SJSA1 (cell line): ENCODE results near the gene KCNK2. TPM values are rescaled to one million over a fixed set of nuclear protein-coding genes. Genes with fewer than 3 reads are reported as not detected.

Experiments
- DNase-seq, 2 experiments: peaks; one replicate each; pipeline ENCODE4 v3.0.0-alpha.2; 2015 to 2020; ENCODE audit warnings: low spot score in 2 of 2, low read depth in 1 of 2
- H3K27ac ChIP-seq: fragments of 250-450 bp; sonication (Bioruptor Pico); 2 replicates; pipeline ENCODE4 v1.5.1; 2020; ENCODE audit warnings: mild to moderate bottlenecking, moderate library complexity
- H3K27me3 ChIP-seq: fragments of 250-450 bp; sonication (Bioruptor Pico); replicated peaks from 2 replicates; pipeline ENCODE4 v1.5.1; 2020; ENCODE audit warnings: mild to moderate bottlenecking, moderate library complexity
- H3K36me3 ChIP-seq: fragments of 250-450 bp; sonication (Bioruptor Pico); 2 replicates; pipeline ENCODE4 v1.5.1; 2020; ENCODE audit warnings: mild to moderate bottlenecking
- H3K4me1 ChIP-seq: fragments of 250-450 bp; sonication (Bioruptor Pico); replicated peaks from 2 replicates; pipeline ENCODE4 v1.6.1; 2021; ENCODE audit warnings: mild to moderate bottlenecking
- H3K4me3 ChIP-seq: fragments of 250-450 bp; sonication (Bioruptor Pico); 2 replicates; pipeline ENCODE4 v1.5.1; 2020; ENCODE audit warnings: mild to moderate bottlenecking
- H3K9me3 ChIP-seq: fragments of 250-450 bp; sonication (Bioruptor Pico); replicated peaks from 2 replicates; pipeline ENCODE4 v1.5.1; 2020; ENCODE audit warnings: mild to moderate bottlenecking
- total RNA-seq: library from RNA; depleted of rRNA; stranded (reverse); fragments of >200 nt; shearing (Covaris generic); gene quantifications from 2 replicates; pipeline ENCODE4 v1.2.3, GENCODE V29; 2014

The KCNK2 gene
- total RNA-seq, 1 experiment from 2014 or later = not detected

GRCh38 chr1:215071078-215071477 is 11.5 kb upstream of the KCNK2 start:
- Histone ChIP-seq H3K36me3 (no peaks in the 10 kb centered on the region), H3K27ac (no peak overlapping the region), H3K9me3 (no peaks in the 10 kb centered on the region), H3K4me3 (no peak overlapping the region), H3K27me3 (no peaks in the 10 kb centered on the region), H3K4me1 (no peaks in the 10 kb centered on the region)
- no peak for DNase-seq

DNA sequence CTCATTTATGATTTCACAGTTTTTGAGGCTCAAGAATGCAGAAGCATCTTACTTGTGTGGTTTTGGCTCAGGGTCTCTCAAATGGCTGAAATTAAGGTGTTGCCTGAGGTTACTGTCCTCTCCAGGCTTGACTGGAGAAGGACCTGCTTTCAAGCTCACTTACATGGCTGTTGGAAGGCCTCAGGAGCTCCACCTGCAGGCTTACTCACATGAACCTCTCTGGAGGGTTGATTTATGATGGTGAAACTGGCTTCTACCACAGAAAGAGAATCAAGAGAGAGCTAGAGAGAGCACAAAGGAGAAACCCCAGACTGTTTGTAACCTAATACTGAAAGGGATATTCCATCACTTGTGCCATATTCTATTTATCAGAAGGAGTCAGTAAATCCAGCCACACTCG is 6.2 kb upstream of the KCNK2 start:
- peaks cover 17% of the 10 kb centered on the region for H3K27me3 ChIP-seq
- no peaks in the 10 kb centered on the region for H3K9me3 ChIP-seq
- no peaks in the 10 kb centered on the region for H3K36me3 ChIP-seq
- H3K4me3 ChIP-seq = no peak overlapping the region
- H3K4me1 ChIP-seq = no peaks in the 10 kb centered on the region
- H3K27ac ChIP-seq = no peak overlapping the region
- DNase-seq = no peak

GRCh38 chr1:215079456-215079855 is 3.1 kb upstream of the KCNK2 start:
- no peak overlapping the region for H3K27ac ChIP-seq
- DNase-seq = no peak
- no peaks in the 10 kb centered on the region for H3K36me3 ChIP-seq
- H3K4me3 ChIP-seq = no peak overlapping the region
- H3K4me1 ChIP-seq = no peaks in the 10 kb centered on the region
- no peaks in the 10 kb centered on the region for H3K9me3 ChIP-seq
- H3K27me3 ChIP-seq = peaks cover 43% of the 10 kb centered on the region

- Histone ChIP-seq H3K4me1 (no peaks in the 10 kb centered on the region), H3K9me3 (no peaks in the 10 kb centered on the region), H3K27me3 (peaks cover 62% of the 10 kb centered on the region), H3K27ac (no peak overlapping the region), H3K36me3 (no peaks in the 10 kb centered on the region), H3K4me3 (no peak overlapping the region)
- DNase-seq = no peak
Observed at GRCh38 chr1:215081661-215082531, 641 bp upstream of the KCNK2 start.

DNA sequence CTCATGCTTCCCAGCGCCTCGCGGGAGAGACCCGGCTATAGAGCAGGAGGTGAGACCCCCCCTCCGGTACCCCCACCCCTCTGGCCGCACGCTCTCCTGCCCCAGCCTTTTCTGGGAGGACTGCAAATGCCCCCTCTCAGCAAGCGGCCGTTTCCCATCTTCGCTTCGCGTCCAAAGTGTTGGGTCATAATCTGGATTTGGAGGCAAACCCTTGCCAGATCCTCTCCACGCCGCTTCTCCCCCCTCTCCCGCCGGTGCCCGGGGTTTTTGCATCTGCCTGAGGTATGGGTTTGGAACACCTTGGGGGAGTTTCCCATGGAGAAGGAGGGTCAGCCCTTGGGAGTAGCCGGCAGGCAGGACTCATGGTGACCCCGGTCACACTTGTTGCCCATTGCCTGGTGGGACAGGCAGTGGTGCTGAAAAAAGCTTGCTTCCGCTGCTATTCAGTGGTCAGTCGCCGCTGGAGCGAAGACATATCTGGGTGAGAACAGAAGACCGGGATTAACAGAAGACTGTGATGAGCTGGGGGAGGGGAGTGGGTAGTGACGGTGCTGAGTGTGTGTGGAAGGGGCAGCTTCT is 935 bp downstream of the KCNK2 start:
- H3K9me3 ChIP-seq = no peaks in the 10 kb centered on the region
- H3K4me1 ChIP-seq = no peaks in the 10 kb centered on the region
- peaks cover 64% of the 10 kb centered on the region for H3K27me3 ChIP-seq
- DNase-seq = no peak
- no peak overlapping the region for H3K27ac ChIP-seq
- no peaks in the 10 kb centered on the region for H3K36me3 ChIP-seq
- H3K4me3 ChIP-seq = no peak overlapping the region

- Histone ChIP-seq H3K36me3 (no peaks in the 10 kb centered on the region), H3K4me1 (no peaks in the 10 kb centered on the region), H3K27ac (no peak overlapping the region), H3K9me3 (no peaks in the 10 kb centered on the region), H3K4me3 (no peak overlapping the region), H3K27me3 (peaks cover 70% of the 10 kb centered on the region)
- DNase-seq = no peak
Observed at GRCh38 chr1:215084621-215085020, 2.1 kb downstream of the KCNK2 start.

GRCh38 chr1:215087603-215088002 is 5.1 kb downstream of the KCNK2 start:
- H3K27ac ChIP-seq = no peak overlapping the region
- H3K27me3 ChIP-seq = peaks cover 42% of the 10 kb centered on the region
- no peak for DNase-seq
- no peaks in the 10 kb centered on the region for H3K9me3 ChIP-seq
- no peaks in the 10 kb centered on the region for H3K36me3 ChIP-seq
- no peaks in the 10 kb centered on the region for H3K4me1 ChIP-seq
- H3K4me3 ChIP-seq = no peak overlapping the region

DNA sequence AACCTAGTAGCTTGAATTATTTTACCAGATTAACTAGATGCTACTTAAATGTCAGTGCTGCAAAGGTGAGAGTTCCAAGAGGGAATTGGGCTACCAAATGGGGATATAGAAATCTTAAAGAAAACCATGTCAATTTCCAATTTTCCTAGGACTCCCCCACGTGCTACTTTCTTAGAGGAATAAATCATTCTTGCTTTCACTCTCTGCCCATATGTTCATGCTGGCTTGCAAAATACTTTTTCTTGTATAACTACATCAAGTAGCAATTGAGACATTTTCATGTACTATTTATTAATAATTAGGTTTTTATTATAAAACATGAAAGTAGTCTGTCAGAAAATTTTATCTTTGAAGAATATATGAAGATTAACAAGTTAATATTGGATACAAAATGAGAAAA is 11.8 kb downstream of the KCNK2 start:
- no peaks in the 10 kb centered on the region for H3K4me1 ChIP-seq
- H3K36me3 ChIP-seq = no peaks in the 10 kb centered on the region
- no peak for DNase-seq
- no peak overlapping the region for H3K4me3 ChIP-seq
- H3K9me3 ChIP-seq = no peaks in the 10 kb centered on the region
- no peaks in the 10 kb centered on the region for H3K27me3 ChIP-seq
- H3K27ac ChIP-seq = no peak overlapping the region

GRCh38 chr1:215095524-215095923 is 13.0 kb downstream of the KCNK2 start:
- H3K27ac ChIP-seq = no peak overlapping the region
- DNase-seq = no peak
- no peaks in the 10 kb centered on the region for H3K4me1 ChIP-seq
- no peaks in the 10 kb centered on the region for H3K27me3 ChIP-seq
- no peaks in the 10 kb centered on the region for H3K36me3 ChIP-seq
- no peak overlapping the region for H3K4me3 ChIP-seq
- H3K9me3 ChIP-seq = no peaks in the 10 kb centered on the region

- DNase-seq = no peak
- Histone ChIP-seq H3K27me3 (no peaks in the 10 kb centered on the region), H3K36me3 (no peaks in the 10 kb centered on the region), H3K27ac (no peak overlapping the region), H3K4me3 (no peak overlapping the region), H3K9me3 (no peaks in the 10 kb centered on the region), H3K4me1 (no peaks in the 10 kb centered on the region)
Observed at GRCh38 chr1:215101511-215101910, 19.0 kb downstream of the KCNK2 start.

DNA sequence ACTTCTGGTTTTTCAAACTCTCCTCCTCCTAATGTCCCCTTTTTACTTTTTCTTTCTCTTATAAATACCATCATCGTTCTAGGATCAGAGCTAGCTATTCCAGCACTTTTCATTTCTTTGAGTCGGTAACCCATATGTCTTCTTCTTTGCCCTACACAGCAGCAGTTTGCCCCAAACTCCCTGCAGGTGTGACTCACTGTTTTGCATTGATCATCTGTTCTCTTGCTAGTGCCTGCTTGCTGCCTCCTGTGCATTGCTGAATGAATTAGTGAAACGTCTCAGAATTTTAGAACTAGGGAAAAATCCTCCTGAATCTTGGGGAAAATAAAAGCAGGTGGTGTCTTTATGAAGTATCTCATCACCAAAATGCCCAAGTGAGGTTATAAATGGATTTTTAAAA is 21.7 kb downstream of the KCNK2 start:
- Histone ChIP-seq H3K27ac (no peak overlapping the region), H3K36me3 (no peaks in the 10 kb centered on the region), H3K4me1 (no peaks in the 10 kb centered on the region), H3K4me3 (no peak overlapping the region), H3K27me3 (no peaks in the 10 kb centered on the region), H3K9me3 (no peaks in the 10 kb centered on the region)
- DNase-seq = no peak

DNA sequence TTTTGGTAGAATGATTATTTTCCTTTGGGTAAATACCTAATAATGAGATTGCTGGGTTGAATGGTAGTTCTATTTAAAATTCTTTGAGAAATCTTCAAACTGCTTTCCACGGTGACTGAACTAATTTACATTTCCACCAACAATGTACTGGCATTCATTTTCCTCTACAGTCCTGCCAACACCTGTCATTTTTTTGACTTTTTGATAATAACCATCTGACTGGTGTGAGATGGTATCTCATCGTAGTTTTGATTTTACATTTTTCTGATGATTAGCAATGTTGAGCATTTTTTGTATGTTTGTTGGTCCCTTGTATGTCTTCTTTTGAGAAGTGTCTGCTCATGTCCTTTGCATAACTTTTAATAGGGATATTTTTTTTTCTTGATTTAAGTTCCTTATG is 23.5 kb downstream of the KCNK2 start:
- Histone ChIP-seq H3K27ac (no peak overlapping the region), H3K9me3 (no peaks in the 10 kb centered on the region), H3K4me1 (no peaks in the 10 kb centered on the region), H3K27me3 (no peaks in the 10 kb centered on the region), H3K4me3 (no peak overlapping the region), H3K36me3 (no peaks in the 10 kb centered on the region)
- no peak for DNase-seq

GRCh38 chr1:215109171-215109570 is 26.6 kb downstream of the KCNK2 start:
- no peak overlapping the region for H3K27ac ChIP-seq

GRCh38 chr1:215111916-215112315 is 29.4 kb downstream of the KCNK2 start:
- Histone ChIP-seq H3K27me3 (no peaks in the 10 kb centered on the region), H3K27ac (no peak overlapping the region), H3K4me3 (no peak overlapping the region), H3K36me3 (no peaks in the 10 kb centered on the region), H3K9me3 (no peaks in the 10 kb centered on the region), H3K4me1 (no peaks in the 10 kb centered on the region)
- no peak for DNase-seq

More at GRCh38 chr1:215109171-215109570, 26.6 kb downstream of the KCNK2 start:
- no peak overlapping the region for H3K4me3 ChIP-seq
- no peaks in the 10 kb centered on the region for H3K4me1 ChIP-seq
- no peaks in the 10 kb centered on the region for H3K36me3 ChIP-seq
- H3K27me3 ChIP-seq = no peaks in the 10 kb centered on the region
- H3K9me3 ChIP-seq = no peaks in the 10 kb centered on the region
- no peak for DNase-seq
